ENCODE measurements around the gene ARHGAP42.
"Not testable (repeated sequence)": the region's sequence is repeated elsewhere in the genome, so short reads cannot be mapped to it uniquely, and the experiment has no call there.

ARHGAP42 gene, protein sequence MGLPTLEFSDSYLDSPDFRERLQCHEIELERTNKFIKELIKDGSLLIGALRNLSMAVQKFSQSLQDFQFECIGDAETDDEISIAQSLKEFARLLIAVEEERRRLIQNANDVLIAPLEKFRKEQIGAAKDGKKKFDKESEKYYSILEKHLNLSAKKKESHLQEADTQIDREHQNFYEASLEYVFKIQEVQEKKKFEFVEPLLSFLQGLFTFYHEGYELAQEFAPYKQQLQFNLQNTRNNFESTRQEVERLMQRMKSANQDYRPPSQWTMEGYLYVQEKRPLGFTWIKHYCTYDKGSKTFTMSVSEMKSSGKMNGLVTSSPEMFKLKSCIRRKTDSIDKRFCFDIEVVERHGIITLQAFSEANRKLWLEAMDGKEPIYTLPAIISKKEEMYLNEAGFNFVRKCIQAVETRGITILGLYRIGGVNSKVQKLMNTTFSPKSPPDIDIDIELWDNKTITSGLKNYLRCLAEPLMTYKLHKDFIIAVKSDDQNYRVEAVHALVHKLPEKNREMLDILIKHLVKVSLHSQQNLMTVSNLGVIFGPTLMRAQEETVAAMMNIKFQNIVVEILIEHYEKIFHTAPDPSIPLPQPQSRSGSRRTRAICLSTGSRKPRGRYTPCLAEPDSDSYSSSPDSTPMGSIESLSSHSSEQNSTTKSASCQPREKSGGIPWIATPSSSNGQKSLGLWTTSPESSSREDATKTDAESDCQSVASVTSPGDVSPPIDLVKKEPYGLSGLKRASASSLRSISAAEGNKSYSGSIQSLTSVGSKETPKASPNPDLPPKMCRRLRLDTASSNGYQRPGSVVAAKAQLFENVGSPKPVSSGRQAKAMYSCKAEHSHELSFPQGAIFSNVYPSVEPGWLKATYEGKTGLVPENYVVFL

DNA sequence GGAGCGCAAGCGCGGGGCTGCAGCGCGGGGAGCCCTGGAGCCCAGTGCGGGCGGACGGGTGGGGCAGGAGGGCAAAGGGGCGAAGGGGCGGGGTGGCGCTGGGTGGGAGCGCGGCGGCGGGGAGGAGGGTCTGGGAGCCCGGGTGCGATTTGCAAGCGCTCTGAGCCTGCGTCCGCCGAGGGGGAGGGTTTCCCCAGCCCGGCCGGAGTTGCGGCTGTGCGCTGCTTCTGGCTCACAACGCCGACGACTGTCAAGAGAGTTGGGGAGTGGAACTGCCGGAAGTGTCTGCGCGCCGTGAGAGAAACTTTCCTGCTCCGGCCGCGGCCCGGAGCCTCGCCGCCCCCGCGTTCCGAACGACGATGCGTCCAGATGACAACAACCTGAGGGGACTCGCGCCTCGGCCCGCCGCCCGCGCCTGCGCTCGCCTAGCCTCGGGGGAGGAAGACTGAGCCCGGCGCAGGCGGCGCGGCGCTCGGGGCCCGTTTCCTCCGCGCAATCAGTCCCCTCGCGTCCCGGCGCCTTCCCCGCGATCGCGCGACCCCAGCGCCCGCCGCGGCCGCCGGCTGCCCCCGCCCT is at the start of gene ARHGAP42:
Gene ARHGAP42, plus strand, starts transcription at position 235 of the 576 bp plus-strand sequence. CDS start 391 bp downstream, outside the sequence.
- no peak for DNase-seq

GRCh38 chr11:100637706-100638105 is 49.4 kb upstream of the ARHGAP42 start:
- DNase-seq = no peak

GRCh38 chr11:100638648-100639047 is 48.4 kb upstream of the ARHGAP42 start:
- DNase-seq = no peak

GRCh38 chr11:100639140-100639539 is 47.9 kb upstream of the ARHGAP42 start:
- DNase-seq = no peak

DNA sequence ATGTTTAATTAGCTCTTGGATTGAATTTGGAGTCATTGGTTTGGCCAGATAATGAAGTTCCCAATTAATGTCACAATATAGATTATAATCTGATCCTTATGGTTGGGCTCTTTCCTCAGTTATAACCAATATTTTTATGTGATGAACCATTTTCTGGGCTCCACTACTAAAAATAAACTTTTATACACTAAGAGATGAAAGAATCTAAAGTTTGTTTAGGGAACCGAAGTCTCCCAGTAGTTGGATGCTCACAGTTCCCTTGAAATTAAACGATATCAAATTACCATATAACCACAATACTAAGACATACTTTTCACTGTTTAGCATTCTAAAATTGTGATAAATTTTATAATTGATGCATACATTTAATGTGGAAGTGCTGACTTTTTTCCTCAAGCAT is 47.0 kb upstream of the ARHGAP42 start:
- no peak for DNase-seq

DNA sequence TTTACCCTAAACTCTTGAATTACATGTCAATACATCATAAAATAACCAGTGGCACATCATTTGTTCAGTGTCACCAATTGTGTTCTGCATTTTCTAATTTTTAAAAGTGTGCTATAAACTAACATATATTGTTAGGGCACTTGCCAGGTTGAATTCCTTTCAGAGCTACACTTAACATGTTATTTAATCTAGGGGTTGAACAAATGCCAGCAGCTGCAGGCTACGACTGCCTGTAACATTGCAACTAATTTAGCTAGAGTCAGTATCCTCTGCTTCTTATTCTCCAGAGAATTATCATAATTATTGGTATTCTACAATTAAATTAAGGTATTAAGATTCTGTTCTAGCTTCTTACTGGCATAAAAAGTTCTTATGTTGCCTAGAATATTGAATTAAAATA is 46.4 kb upstream of the ARHGAP42 start:
- peak; percentile 52 for DNase-seq

GRCh38 chr11:100641456-100641855 is 45.6 kb upstream of the ARHGAP42 start:
- DNase-seq = no peak

- DNase-seq = no peak
Observed at GRCh38 chr11:100646545-100646944, 40.5 kb upstream of the ARHGAP42 start.

GRCh38 chr11:100647861-100648260 is 39.2 kb upstream of the ARHGAP42 start:
- no peak for DNase-seq

DNA sequence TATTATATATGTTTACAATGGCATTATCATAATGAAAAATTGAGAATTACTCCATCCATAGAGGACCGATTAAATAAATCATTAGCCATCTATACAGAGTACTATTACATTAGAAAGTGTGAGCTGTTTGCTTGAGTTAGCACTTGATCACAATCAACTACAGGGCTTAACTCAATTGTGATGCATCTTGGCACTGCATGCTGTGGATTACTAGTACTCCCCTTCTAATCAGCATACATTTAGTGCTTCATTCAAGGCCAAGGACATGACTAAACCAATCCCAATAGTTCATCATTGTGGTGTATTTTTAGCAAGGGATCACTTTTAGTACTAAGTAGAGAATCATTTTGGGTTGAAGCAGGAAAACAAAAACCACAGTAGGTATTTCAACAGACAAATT is 23.5 kb upstream of the ARHGAP42 start:
- DNase-seq = no peak

DNA sequence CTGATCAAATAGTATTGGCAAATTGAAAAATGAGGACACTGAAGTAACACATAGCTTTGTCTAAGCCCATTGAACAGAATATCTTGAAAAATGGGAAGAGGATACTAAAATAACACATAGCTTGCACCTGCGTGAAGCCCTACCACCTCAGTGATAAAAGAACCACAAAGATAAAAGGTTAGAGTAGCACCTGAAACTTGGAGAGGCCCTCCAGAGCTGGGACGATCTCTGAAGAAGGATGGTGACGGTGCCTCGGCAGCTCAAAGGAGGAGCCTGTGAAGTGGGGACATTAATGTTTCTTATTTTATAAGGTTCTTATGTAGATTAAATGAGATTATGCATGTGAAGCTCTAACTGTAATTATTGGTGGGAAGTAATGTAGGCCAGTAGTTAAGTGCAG is 23.1 kb upstream of the ARHGAP42 start:
- no peak for DNase-seq

DNA sequence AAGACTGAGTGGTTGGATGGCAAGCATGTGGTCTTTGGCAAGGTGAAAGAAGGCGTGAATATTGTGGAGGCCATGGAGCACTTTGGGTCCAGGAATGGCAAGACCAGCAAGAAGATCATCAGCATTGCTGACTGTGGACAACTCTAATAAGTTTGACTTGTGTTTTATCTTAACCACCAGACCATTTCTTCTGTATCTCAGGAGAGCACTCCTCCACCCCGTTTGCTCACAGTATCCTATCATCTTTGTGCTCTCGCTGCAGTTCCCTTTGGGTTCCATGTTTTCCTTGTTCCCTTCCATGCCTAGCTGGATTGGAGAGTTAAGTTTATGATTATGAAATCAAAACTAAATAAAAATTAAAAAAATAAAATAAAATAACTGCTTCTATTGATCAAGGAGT is 20.3 kb upstream of the ARHGAP42 start:
- not testable (repeated sequence) for DNase-seq

- no peak for DNase-seq
Observed at GRCh38 chr11:100667449-100667848, 19.6 kb upstream of the ARHGAP42 start.

- no peak for DNase-seq
Observed at GRCh38 chr11:100670140-100670539, 16.9 kb upstream of the ARHGAP42 start.

- no peak for DNase-seq
Observed at GRCh38 chr11:100671471-100671870, 15.6 kb upstream of the ARHGAP42 start.

DNA sequence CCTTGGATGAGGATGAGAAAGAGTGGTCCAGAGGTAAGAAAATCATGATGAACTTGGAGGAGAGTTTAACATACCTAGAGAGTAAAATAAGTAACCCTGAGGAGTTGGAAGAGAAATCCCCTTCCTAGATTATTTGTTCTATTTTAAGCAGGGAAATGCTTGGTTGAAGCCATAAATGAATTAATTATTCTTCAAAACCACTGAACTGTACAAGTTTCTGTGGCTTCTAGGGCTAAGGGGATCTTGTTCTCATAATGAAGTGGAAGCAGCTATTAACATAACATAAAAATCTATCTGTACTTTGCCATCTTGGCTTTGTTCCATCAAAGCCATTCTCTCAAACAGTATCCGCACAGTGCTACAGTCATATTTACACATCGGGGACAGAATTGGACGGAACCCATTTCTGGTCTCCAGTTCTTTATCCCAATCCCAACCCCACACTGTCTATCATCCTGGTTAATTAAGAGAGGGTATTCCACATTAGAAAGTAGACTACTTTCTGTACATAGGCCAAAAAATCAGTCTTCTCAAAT is 14.5 kb upstream of the ARHGAP42 start:
- DNase-seq = no peak

DNA sequence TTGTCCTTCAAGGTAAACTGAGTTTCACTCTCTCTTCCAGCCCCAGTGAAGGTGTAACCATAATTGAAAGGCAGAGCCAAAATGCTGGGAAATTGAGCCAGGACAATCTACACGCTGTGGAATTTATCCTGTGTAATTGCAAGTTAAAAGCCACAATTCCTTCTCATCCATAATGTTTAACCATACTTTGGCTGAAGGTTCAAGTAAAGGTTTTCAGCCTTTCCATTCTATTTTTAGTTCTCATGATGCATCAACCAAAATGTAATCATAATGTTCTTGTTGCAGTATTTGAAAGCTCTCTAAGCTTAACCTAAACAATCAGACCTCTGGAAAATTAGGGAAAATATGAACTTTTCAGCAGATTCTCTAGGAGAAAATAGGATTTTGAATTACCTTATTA is 14.0 kb upstream of the ARHGAP42 start:
- DNase-seq = no peak

DNA sequence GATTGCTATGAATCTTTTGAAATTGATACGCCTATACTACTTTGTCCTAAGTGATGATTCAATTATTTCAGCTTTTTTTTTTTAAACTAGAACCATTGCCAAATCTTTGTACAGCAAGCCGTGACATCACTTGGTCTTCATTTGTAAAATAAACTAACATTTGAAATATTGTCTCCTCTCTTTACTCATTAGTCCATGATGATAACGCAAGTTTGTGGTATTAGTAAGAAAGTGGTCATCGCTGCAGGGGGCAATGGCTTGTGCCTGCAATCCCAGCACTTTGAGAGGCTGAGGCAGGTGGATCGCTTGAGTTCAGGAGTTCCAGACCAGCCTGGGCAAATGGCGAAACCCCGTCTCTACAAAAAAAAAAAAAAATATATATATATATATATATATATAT is 12.9 kb upstream of the ARHGAP42 start:
- DNase-seq = no peak

GRCh38 chr11:100675115-100675650 is 11.9 kb upstream of the ARHGAP42 start:
- no peak for DNase-seq

- DNase-seq = no peak
Observed at GRCh38 chr11:100676901-100677300, 10.2 kb upstream of the ARHGAP42 start.

GRCh38 chr11:100677796-100678195 is 9.3 kb upstream of the ARHGAP42 start:
- DNase-seq = no peak

DNA sequence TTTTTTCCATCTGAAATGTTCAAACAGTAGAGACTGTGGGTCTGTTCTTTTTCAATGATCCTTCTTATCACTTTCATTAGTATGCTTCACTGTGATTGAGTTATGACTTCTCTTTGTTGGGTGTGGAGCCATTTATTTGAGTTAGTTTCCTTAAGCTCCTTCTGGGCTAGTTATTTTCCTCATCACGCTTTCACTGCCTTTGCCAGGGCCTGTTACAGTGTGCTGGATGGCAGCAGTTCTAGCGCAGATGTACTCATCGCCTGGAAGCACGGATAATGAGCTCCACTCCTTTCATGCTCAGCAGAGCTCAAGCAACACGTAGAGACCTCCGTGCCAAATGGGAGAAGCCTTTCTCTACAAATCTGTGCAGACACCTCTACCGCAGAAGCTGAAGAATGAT is 7.0 kb upstream of the ARHGAP42 start:
- DNase-seq = no peak

- peak; percentile 70 for DNase-seq
Observed at GRCh38 chr11:100681064-100681502, 6.0 kb upstream of the ARHGAP42 start.
